Lower leg skin (tissue), 4 donors: ENCODE measurements around the gene LHFPL2. TPM values are rescaled to one million over a fixed set of nuclear protein-coding genes. Genes with fewer than 3 reads are reported as not detected.

ENCODE experiments used
- DNase-seq, 2 donors: peaks; one replicate each; pipeline ENCODE4 v3.0.0-alpha.2; 2019; ENCODE audit warnings: low spot score in 2 of 2
- H3K4me3 ChIP-seq: fragments of 200-600 bp; sonication (generic); 2 replicates; pipeline ENCODE4 v1.5.1; 2017; ENCODE audit warnings: mild to moderate bottlenecking, low read depth; ENCODE audit not compliant: poor library complexity, severe bottlenecking
- CTCF ChIP-seq, 3 donors: fragments of 450-650 bp; IDR thresholded peaks; one replicate each; pipeline ENCODE4 v1.5.1; 2016; ENCODE audit warnings: antibody characterized with exemption in 3 of 3, mild to moderate bottlenecking in 3 of 3, moderate library complexity in 2 of 3
- POLR2A ChIP-seq, 2 donors: fragments of 450-650 bp; IDR thresholded peaks; one replicate each; pipeline ENCODE4 v1.6.1; 2016 to 2017; ENCODE audit warnings: antibody characterized with exemption in 2 of 2, mild to moderate bottlenecking in 1 of 2, moderate library complexity in 1 of 2
- WGBS, 2 donors: methylation state at CpG; one replicate each; pipeline ENCODE4 v1.1.5; 2018; 5-methylcytosine and 5-hydroxymethylcytosine counted together
- intact Hi-C: fragments of 100-400 bp; cut with DNase I; formaldehyde crosslinking; loops from one replicate; pipeline ENCODE4 v1.15.0; 2023; ENCODE audit warnings: low total_unique reads
- total RNA-seq, 4 donors: library from RNA; depleted of rRNA; stranded (reverse); fragments of >200 nt; gene quantifications; one replicate each; pipeline ENCODE4 v1.1.0, GENCODE V29; 2016

Gene LHFPL2
- total RNA-seq, 4 donors from 2014 or later = 7.3 to 11.1 (median 9.6) TPM

GRCh38 chr5:78654386-78654785, 5.8 kb upstream of the LHFPL2 start:
- no peak for TF ChIP-seq CTCF (IDR thresholded peaks at IDR 0.05)
- no peak for TF ChIP-seq POLR2A (IDR thresholded peaks at IDR 0.05)
- no peak overlapping the region for H3K4me3 ChIP-seq
- intact Hi-C loops = no loop called here
- no peak for DNase-seq
- 76 to 96% methylated on average over 1 of the region's 1 CpG for WGBS, 2 donors

GRCh38 chr5:78653681-78654366, 5.3 kb upstream of the LHFPL2 start:
- DNase-seq = no peak
- no peak for TF ChIP-seq POLR2A (IDR thresholded peaks at IDR 0.05)
- no peak for TF ChIP-seq CTCF (IDR thresholded peaks at IDR 0.05)
- WGBS, 2 donors = 47 to 59% methylated on average over 6 of the region's 6 CpGs
- intact Hi-C loops = no loop called here
- no peak overlapping the region for H3K4me3 ChIP-seq

GRCh38 chr5:78653031-78653430, 4.5 kb upstream of the LHFPL2 start:
- 85 to 94% methylated on average over 2 of the region's 2 CpGs for WGBS, 2 donors
- no peak overlapping the region for H3K4me3 ChIP-seq
- TF ChIP-seq CTCF (IDR thresholded peaks at IDR 0.05) = no peak
- TF ChIP-seq POLR2A (IDR thresholded peaks at IDR 0.05) = no peak
- no peak for DNase-seq
- intact Hi-C loops = no loop called here

GRCh38 chr5:78651468-78651867, 2.9 kb upstream of the LHFPL2 start:
- no peak for TF ChIP-seq POLR2A (IDR thresholded peaks at IDR 0.05)
- no peak for TF ChIP-seq CTCF (IDR thresholded peaks at IDR 0.05)
- 85 to 89% methylated on average over 2 of the region's 2 CpGs for WGBS, 2 donors
- DNase-seq = no peak
- no peak overlapping the region for H3K4me3 ChIP-seq
- intact Hi-C loops = no loop called here

GRCh38 chr5:78650531-78650930, 2.0 kb upstream of the LHFPL2 start:
- no peak for DNase-seq
- intact Hi-C loops = no loop called here
- 87% methylated on average over 1 of the region's 1 CpG for WGBS, 2 donors
- no peak overlapping the region for H3K4me3 ChIP-seq
- no peak for TF ChIP-seq POLR2A (IDR thresholded peaks at IDR 0.05)
- no peak for TF ChIP-seq CTCF (IDR thresholded peaks at IDR 0.05)
